HG03060 (cell line): ENCODE measurements around the gene EDA.
"Not testable (repeated sequence)": the region's sequence is repeated elsewhere in the genome, so short reads cannot be mapped to it uniquely, and the experiment has no call there.

Source experiments
- ATAC-seq: cut with Tn5 transposase; IDR thresholded peaks from one replicate; pipeline ENCODE4 v1.9.1; 2021; ENCODE audit warnings: low read depth, moderate number of reproducible peaks; ENCODE audit not compliant: unreplicated experiment

Gene EDA

GRCh38 chrX:69741721-69742120, 125.8 kb downstream of the EDA start:
- ATAC-seq, result no peak

GRCh38 chrX:69746051-69746450, 130.1 kb downstream of the EDA start:
- no peak for ATAC-seq

DNA sequence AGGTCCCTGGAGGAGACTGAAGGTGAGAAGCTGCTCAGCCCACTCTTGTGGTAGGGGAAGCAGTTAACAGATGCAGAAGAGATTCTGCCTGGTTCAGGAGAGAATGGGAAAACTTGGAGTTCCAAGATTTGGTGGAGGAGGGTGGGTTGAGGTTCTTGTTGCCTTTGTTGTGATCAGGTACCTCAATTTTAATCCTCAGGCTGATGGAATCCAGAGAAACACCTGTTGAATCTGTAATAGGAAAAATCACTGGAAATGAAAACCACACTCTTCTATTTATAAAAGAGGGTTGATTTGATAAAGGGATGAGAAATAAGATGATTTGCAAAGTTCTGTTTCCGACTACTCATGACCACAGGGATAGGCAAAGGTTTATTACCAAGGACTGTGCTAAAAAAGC, 132.1 kb downstream of the EDA start:
- no peak for ATAC-seq

DNA sequence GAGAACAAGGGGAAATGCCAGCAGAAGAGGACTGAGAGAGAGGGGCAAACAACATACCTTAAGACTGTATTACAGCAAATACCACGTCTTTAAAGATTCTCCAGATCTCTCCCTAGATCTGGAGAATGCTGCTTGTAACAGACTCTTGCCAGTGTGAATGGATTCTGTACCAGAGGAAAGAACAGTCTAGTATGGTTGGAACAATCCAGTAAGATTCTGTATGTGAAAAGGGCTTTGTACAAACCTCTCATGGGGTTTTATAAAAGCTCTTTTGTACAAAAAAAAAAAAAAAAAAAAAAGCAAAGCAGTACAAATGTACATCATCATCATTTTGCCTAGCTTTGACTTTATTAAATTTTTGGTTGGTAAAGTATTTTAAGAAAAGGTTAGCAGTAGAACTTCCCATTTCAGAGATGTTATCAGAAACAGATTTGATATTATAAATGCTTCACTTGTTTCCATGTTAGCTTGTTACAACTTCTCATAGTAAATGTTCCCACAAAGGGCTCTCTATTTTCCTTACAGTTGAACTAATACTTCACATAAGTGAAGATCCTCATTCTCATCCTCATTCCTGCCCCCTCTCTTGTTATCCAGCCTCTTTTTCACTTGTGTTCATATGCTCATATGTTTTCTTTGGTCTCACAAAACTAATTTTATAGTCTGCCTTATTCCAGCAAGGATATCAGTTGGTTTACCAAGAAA, 144.2 kb downstream of the EDA start:
- no peak for ATAC-seq

GRCh38 chrX:69761633-69762032, 145.7 kb downstream of the EDA start:
- ATAC-seq, result no peak

DNA sequence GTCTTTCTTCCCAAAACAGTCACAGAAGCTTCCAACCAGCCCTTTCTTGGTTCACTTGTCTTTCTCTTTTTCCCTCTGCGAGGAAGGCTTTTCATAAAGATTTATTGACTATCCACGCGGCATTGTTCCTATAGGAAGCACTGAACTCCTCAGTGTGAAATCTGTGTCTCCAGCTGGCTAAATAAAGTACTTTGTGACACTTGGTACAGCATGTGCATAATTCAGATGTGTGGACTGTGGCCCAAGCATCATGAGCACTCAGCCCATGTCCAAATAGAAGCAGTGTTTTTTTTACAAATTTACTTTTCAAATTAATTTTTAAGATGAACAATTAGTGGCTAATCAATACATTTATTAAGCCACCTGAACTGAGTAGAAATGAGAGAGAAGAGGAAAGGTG, 146.4 kb downstream of the EDA start:
- ATAC-seq, result no peak

DNA sequence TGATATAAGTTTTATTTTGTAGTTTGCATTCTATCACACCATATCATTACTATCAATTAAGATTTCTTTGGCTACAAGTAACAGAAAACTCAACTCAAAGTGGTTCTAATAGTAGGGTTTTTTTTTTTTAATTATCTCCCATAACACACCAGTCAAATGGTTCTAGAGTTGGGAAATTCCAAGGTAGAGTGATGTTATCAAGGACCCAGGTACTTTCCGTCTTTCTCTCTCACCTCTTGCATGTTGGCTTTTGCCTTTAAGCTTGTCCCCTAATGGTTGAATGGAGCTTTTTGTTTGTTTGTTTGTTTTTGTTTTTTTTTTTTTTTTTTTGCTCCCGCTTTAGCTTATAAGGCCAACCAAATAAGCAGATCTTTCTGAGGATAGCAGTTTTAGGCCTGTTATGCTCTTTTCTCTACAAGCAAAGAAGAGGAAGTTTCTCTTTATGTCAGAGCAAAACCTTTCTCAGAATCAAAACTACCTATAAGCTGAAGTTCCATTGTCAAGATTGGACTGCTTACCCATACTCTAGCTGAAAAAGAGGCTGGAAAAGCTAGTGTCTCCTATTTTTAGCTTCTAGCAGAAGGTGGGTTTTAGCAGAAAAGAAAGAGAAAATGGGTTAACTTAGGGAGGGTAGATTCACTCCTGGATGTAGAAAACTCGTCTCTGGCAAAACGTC, 177.5 kb downstream of the EDA start:
- ATAC-seq, result no peak

GRCh38 chrX:69795702-69796101, 179.8 kb downstream of the EDA start:
- ATAC-seq, result no peak

- ATAC-seq, result no peak
Measured at GRCh38 chrX:69807400-69807799, 191.5 kb downstream of the EDA start.

- ATAC-seq, result no peak
Measured at GRCh38 chrX:69808375-69808774, 192.5 kb downstream of the EDA start.

GRCh38 chrX:69813677-69814076, 197.8 kb downstream of the EDA start:
- ATAC-seq, result no peak

DNA sequence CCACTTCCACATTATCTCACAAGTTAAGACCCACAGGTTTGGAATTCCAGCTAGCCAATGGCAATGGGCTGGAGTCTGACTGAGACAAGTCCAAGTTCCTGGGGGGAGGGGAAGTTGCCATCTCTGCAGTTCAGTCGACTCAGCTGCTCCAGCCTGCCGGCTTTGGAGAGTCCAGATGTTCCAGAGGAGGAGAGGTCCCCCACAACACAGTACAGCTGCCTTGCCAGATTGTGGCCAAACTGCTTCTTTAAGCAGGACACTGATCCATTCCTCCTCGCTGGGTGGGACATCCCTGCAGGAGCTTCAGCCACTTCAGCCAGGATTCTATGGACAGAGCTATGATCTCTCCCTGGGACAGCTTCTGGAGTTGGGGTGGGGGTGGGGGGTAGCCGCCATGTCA, 199.2 kb downstream of the EDA start:
- no peak for ATAC-seq

- ATAC-seq, result no peak
Measured at GRCh38 chrX:69815519-69815918, 199.6 kb downstream of the EDA start.

- ATAC-seq, result no peak
Measured at GRCh38 chrX:69844636-69845035, 228.7 kb downstream of the EDA start.

- not testable (repeated sequence) for ATAC-seq
Measured at GRCh38 chrX:69859999-69860398, 244.1 kb downstream of the EDA start.

DNA sequence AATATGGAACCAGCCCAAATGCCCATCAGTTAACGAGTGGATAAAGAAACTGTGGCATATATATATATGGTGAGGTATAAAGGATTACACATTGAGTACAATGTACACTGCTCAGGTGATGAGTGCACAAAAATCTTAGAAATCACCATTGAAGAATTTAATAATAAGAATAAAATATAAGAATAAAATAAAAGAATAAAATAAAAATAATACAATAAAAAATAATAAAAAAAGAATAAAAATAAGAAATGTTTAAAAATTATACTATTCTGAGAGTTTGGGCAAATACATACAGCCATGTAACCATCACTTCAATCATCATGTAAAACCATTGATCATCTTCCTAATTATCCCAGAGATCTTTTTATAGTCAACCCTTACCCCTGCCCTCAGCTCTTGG, 260.3 kb downstream of the EDA start:
- no peak for ATAC-seq

DNA sequence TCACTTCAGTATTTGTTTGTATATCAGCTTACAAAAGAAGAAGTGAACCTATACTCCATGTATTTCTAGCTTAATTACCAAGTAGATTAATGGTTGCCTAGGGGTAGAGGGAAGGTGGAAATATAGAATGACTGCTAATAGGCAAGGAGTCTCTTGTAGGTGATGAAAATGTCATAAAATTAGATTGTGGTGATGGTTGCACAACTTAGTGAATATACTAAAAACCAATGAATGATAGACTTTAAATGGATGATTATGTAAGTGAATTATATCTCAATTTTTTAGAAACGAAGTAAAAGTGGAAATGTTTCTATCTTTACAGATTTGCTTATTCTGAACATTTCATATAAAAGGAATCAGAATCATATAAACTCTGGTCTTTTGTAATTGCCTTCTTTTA, 268.3 kb downstream of the EDA start:
- ATAC-seq, result no peak

GRCh38 chrX:69896046-69896445, 280.1 kb downstream of the EDA start:
- no peak for ATAC-seq

DNA sequence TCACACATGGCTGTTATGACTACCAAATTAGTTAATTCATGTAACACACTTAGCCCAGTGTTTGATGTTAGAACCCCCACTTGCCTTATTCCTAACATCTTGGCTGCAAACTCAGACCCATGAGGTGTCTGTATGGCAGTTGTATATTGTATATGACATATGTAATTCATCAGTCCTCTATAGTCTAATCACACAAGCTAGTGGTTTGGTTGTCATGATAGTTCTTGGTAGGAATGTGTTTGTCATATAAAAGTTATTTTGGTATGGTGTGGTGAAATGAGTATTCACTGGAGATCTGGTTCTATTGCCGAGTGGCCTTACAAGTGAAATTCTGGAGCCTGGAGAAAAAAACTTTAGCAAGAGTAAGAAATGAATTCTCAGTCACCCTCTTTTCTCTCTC, 284.6 kb downstream of the EDA start:
- ATAC-seq, result no peak

GRCh38 chrX:69906447-69906846, 290.5 kb downstream of the EDA start:
- ATAC-seq, result no peak

GRCh38 chrX:69914781-69915180, 298.9 kb downstream of the EDA start:
- ATAC-seq, result no peak

GRCh38 chrX:69919749-69920148, 303.8 kb downstream of the EDA start:
- ATAC-seq, result no peak
